ENCODE measurements around the gene RUBCN.

- TF ChIP-seq, protein P1, sequence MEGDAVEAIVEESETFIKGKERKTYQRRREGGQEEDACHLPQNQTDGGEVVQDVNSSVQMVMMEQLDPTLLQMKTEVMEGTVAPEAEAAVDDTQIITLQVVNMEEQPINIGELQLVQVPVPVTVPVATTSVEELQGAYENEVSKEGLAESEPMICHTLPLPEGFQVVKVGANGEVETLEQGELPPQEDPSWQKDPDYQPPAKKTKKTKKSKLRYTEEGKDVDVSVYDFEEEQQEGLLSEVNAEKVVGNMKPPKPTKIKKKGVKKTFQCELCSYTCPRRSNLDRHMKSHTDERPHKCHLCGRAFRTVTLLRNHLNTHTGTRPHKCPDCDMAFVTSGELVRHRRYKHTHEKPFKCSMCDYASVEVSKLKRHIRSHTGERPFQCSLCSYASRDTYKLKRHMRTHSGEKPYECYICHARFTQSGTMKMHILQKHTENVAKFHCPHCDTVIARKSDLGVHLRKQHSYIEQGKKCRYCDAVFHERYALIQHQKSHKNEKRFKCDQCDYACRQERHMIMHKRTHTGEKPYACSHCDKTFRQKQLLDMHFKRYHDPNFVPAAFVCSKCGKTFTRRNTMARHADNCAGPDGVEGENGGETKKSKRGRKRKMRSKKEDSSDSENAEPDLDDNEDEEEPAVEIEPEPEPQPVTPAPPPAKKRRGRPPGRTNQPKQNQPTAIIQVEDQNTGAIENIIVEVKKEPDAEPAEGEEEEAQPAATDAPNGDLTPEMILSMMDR (IDR thresholded peaks at IDR 0.05), result no peak
- TF ChIP-seq POLR2A (IDR thresholded peaks at IDR 0.05), result no peak
Measured at GRCh38 chr3:197752107-197752506, 15.4 kb upstream of the RUBCN start.

Data from heart left ventricle (tissue), 13 donors.